GM21717 (cell line): ENCODE results near the gene ARMH2.

Experiments used
- ATAC-seq: cut with Tn5 transposase; IDR thresholded peaks from one replicate; pipeline ENCODE4 v1.9.1; 2021; ENCODE audit warnings: mild to moderate bottlenecking, moderate library complexity; ENCODE audit not compliant: unreplicated experiment

ARMH2 gene

DNA sequence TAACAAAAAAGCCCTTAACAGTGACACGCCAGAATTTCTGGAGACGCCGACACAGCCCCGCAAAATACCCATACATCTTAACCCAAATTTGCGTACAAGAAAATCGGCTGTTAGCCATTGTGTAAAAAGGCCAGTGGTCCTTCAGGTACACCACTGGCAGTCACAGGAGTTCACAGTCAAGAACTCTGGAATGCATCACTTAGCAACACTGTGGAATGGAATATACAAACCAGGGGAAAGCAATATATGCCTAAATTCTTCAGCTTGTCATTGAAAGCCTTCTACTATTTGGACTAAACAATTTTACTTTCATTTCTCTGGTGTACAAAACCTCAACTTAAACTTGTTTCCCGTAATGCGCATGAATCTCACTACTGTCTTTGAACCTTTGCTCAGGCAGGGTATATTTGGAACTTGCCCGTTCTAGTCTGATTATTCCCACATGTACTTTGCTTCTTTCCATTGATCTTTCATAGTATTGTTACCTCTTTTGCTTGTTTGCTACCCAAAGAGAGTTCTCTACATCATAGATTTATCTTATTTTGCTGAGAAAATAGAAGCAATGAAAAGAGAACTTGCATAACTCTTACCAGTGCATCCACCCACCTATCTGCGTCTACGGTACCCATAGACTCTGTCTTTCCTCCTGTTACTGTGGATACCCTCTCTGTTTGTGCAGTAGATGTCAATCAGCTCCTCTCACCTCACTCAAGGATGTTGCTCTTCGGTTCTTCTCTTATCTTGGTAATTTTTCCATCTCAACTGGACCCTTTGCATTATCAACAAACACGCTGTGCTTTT lies at the start of gene ARMH2:
ARMH2 (minus strand) TSS at position 178 of the 801 bp plus-strand sequence; CDS start at position 118, 60 bp downstream.
- no peak for ATAC-seq

DNA sequence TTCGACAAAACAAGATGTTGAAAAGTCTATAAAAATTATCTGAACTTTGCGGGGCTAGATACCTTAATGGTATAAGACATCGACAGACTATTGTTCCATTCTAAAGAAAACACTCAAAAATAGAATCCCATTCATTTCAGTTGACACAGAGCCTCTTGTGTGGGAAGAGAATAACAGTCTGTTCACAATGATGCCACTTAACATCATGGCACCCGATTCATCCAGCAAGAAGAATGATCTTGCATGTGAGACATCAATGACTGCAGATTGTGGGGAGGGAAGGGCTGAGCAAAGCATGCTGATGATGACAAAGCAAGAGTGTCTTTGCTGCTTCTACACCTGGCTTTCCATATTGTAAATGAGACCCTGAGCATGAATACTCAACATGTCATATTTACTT lies 49.7 kb upstream of the ARMH2 start:
- ATAC-seq: no peak

DNA sequence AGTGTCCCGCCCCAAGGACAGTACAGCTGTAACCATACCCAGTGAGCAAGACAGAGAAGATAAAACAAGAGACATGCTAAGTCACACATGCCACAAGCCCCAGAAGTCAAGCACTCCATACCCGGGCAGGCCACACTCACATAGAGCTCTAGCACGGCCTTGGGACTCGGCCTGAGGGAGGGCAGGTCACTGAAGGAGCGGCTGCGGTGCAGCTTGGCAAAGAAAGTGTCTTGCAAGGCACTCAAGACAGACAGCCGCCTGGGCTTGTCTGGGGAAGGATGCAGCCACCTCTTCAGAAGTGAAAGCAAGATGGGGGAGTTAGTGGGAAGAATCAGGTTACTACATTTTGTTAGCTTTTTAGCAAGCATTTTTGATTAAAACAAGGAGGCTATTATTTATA lies 48.7 kb upstream of the ARMH2 start:
- no peak for ATAC-seq

DNA sequence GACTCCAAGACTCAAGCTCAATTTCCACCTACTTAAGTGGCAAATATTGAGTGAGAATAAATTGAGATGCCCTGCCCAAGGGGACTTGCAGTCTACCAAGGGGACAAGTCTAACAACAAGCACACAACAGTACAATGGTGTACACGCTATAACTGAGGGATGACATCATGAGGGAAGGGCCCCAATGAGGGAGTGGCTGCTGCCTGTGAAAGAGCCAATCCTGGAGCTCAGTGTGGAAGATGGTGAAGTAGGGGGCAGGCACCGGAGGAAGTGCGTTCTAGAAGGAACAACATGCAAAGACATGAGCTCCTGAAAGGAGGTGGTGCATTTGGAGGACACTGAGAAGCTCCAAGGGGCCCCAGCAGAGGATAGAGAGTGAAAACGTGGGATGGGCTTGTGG lies 46.9 kb upstream of the ARMH2 start:
- no peak for ATAC-seq

DNA sequence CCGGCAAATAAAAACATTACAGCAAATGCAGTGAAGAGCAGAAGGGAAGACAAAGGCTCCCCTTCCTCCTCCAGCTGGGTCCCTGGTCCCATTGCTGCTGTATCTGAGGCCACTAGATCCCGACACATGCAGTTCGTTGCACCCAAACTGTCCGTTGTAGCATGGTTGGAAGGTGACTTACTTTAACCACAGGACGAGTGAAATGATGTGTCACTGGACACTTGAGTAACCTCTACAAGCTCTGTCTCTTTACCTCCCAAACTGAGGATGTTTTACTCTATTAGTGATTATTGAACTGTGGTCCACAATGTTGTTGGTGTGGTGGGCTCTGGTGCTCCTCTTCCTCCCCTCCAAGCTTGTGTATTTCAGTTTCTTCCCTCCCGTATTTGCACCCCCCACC lies 46.2 kb upstream of the ARMH2 start:
- no peak for ATAC-seq

DNA sequence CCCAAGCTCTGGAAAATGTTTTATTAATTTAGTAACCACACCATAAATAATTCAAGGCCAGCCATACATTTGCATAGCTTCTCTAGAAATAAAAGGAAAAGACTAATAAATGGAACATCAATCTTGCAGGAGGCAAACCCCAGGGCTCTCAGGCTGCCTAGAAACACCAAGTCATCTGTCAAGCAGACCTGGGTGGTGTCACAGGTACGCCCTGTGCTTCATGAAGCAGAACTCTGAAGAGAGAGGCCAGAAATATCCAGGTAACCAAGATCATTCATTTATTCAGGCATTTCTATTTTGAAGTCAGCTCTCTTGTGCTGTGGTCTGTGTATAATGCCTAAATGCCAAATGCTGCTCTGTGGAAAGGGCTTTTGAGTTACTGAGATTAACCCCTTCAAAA lies 45.3 kb upstream of the ARMH2 start:
- ATAC-seq: no peak

DNA sequence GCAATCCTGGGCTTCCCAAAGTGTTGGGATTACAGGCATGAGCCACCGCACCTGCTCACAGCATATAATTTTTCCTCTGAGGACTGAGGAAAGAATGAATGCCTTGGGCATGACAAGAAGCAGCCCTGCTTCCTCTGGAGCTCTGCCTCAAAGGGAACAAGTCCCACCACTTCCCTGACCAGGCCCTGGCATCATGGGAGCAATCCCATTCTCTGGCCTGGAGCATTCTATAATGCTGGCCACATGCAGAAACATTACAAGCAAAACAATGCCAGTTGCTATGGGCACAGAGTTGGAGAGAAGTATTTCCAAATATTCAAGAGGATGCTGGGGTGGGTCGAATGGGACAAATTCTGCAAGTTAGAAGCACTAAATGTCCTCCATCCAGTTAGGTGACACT lies 41.5 kb upstream of the ARMH2 start:
- no peak for ATAC-seq

DNA sequence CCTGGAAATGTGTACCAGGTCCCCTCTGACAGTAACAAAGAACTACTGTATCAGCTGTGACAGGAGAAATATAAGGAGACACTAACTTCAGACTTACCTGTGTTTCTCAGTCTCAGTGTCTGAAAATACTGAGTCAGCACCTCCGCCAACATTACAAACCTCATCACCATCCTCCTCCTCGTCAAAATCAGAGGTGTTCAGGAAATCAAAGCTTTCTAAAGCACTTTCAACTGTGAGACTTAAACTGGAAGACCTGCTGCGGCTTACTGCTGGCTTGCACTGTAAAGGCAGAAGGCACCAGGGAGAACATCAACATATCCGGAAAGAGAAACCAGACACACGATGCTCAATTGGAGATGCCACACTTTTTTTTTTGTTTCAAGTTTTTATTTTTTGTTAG lies 40.3 kb upstream of the ARMH2 start:
- no peak for ATAC-seq

DNA sequence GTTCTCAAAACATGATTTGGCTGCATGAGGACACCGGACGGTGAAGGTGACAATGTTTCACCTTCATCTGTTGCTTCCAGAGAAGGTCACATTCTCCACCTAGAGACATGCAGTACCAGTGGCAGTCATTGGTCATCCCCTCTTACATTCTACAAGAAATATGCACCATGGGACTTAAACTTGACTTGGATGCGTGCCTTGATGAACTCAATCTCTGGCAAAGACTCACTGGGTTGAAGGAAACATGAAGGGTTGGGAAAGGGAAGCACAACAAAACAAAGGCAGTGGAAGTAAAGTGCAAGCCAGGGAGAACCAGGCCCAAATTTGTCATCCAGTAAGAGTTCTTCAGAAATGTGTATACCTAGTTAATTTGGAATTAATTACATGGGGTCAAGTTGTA lies 39.4 kb upstream of the ARMH2 start:
- ATAC-seq: no peak

DNA sequence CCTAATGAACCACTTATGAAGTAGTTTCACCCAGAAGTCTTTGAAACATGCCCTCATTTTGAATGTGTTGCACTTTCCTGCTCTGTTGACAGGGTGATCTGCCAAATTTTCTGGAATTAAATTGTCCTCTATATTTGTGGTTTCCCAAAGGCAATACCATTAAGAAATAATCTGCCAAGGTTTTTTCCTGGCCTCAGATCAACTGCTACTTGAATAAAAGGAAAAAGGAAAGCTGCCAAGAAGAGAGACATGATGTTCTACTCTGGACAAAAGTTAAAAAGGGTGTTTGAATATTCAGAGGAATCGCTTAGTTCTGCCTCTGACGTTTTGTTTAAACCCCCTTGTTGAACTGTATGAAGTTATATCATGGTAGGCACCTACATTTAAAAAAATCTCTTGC lies 37.4 kb upstream of the ARMH2 start:
- no peak for ATAC-seq

DNA sequence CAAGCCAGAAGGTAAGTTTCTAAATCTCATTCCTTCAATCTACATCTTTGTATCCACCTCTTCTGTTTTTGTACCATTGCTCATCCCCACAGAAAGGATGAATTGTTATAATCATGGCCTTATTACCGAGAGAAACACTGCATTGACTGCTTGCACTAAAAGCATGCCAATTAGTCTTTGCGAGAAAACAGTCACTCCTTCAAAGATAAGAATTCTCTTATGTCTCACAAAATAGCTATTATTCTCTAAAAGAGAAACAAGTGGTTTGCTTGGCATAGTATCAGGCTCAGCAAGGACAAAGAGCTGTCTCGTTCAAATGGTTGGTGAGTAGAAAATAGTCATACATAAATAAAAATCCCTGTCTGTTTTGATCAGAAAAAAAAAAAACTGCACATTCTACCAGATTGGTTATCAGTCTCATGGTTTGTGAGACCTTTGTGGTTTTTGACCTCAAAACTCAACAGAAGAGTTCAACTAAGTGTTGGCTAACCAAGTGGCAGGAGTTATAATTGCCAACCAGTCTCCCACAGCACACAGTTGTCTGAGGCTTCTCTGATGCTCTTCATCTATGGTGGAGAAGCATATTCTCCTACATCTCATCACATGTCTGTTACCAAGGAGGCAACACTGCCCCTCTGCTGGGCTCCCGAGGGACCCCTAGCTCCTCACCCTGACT lies 35.1 kb upstream of the ARMH2 start:
- no peak for ATAC-seq

DNA sequence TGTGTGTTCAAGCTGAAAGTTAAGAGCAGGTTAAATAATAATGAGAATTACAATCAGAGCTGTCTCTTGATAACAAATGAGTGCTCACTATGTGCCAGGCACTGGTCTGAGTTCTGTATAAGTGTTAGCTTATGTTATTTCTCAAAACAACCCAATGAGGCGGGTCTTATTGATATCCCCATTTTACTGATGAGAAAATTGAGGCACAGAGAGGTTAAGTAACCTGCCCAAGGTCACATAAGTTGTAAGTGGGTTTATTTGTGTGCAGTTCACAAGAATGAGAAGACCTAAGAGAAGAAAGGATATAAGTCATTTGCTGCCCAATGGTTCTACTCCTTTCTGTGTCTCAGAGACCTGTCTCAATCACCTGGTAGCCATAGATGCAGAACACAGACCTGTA lies 34.1 kb upstream of the ARMH2 start:
- no peak for ATAC-seq

DNA sequence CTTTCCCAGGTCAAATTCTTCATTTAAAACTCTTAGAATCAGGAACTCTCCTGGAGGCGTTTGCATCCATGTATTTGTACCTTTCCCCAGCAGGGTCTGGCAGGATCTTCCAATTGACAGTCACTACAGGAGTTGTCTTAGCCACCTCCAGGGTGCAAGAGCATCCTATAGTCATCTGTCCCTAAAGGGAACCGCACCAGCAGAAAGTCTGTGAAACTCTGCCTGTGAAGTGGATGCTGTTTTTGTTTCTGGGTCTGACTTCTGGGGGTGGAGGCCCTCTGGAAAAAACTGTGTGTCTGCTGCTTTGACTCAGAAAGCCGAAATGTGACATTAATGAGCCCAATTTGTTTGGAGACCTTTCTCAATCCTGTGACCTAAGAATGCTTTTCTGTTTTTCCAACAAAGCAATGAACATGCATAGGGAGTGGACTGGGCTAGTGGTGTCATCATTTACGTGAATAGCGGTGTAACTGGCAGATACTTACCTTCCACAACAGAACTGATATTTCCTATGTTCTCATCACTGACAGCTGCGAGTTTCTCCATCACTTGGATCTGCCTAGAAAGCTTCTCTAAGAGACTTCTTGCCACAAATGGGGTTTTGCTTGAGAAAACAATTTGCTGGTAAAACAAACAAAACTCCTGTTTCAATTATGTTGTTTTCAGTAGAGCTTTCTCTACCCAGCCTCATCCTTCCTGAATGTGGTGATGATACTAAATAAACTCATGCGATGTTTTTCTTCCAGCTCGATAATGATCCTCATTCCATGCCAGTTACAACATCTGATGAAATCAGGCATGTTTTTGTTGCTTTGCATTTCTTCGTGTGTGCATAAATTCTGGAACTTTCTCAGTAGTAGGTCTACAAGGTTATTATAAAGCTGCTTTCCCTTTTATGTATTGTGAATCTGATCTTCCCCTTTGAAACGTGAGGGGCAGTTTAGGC lies 33.3 kb upstream of the ARMH2 start:
- ATAC-seq: no peak

DNA sequence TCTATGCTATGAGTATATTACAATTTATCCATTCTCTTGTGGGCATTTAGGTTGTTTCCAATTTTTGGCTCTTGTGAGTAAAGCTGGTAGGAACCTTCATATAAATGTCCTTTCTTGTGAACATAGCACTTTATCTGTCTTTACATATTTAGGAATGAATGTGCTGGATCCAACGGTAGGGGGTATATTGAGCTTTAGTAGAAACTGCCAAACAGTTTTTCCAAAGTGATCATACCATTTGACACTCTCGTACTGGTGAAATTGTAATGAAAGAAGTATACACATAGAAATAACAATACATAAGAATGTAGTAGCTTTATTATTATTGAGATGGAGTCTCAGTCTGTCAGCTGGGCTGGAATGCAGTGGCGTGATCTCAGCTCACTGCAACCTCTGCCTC lies 30.9 kb upstream of the ARMH2 start:
- no peak for ATAC-seq

DNA sequence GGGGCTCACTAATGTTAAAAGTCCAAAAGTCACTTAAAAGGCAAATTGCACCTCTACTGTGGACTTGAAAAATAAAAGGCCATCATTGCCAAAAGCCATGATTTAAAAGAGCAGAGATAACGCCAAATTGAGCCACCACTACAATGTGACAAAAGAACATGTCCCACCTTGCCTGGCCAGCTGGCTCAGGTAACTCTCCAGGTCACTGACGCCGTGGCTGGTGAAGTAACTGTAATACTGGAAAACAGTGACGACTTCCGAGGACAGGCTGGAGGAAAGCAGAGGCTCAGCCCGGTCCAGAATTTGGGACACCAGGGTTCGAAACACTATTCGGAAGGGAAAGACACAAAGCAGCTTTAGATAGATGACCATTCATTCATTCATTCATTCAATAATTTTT lies 29.3 kb upstream of the ARMH2 start:
- ATAC-seq: no peak

DNA sequence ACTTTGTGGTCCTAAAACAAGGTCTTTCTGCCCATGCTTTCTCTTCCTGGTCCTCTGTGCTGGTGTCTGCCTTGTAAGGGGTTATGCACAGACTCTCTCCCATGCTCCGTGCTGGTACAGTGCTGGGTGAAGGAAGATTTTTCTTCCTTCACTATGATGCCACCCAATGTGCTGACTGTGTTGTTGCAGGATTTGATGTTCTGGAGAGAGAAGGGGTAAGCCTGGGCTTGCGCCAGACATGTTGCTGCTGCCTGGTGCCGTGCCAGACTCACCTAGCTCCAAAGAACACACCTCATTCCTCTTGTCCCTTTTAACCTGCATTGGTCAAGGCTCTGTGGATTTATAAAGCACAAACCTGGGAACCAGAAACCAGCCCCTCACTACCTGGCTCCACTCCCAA lies 28.4 kb upstream of the ARMH2 start:
- no peak for ATAC-seq

DNA sequence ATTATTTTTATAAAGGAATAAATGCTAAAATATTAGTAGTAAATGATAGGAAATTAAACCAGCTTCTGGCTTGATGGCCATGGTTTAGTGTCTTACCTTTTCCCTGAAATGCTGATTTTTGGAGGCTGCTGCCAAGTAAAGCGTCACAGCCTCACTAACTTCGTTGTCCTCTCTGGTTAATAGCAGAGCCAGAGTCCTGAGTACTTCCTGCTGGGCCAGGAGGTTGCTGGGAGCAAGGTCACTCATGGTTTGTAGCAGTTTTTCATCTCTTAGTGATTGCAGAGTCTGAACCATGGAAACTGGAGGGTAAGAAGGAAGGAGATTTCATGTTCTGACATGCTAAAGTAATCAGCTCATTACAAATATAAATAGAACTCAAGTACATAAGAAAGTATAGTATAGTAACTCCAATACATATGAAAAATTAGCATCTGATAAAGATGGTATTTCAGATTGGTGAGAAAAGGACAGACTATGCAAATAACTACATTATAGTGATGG lies 26.5 kb upstream of the ARMH2 start:
- ATAC-seq: no peak

DNA sequence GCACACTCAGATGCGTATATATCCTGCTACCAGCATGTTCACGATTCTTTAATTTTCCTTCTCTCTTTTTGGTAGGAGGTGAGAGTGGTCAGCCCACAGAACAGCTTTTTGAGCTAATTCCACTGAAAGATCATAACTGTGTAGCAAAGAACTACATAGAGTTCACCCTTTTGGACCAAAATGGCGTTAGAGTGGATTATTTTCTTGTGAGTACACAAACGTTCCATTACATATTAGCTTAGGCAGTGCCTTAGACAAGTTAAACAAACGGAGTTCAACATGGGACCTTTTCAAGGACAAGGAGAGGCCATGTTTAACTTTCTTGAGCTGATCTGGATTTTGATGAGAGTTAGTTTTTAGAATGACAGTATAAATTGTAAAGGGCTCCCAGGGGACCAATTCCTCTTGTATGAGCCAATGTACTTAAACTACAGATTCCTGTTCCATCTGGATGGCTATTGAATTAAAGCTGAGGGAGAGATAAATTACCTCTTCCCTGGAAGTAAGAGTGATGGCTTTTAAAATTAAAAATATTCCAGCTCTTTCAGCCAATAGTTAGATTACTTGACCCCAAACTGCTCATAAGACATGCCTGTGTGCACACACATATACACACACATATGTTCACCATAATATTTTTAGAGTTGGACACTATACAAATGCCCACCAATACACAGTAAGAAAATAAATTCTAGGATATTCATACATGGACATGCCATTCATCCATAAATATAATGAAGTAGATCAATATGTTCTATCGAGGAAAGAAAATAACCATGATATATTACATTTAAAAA lies 25.6 kb upstream of the ARMH2 start:
- ATAC-seq: no peak

DNA sequence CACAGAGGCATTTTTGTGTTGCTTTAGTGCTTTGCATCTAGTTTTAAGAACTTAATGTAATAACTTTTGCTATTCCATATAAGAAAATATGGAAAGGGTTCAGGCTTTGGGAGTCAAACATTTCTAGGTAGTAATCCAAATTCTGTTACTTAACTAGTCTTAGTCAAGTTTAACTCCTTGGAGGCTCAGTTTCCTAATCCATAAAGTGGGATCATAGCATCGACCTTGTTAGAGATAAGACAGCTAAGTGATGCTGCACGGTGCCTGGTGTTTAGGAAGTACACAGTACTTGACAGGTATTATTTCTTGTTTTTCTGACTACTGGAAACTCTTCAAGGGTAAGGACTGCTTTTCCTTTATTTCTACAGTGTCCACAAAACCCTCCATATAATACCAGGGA lies 24.5 kb upstream of the ARMH2 start:
- ATAC-seq: no peak

DNA sequence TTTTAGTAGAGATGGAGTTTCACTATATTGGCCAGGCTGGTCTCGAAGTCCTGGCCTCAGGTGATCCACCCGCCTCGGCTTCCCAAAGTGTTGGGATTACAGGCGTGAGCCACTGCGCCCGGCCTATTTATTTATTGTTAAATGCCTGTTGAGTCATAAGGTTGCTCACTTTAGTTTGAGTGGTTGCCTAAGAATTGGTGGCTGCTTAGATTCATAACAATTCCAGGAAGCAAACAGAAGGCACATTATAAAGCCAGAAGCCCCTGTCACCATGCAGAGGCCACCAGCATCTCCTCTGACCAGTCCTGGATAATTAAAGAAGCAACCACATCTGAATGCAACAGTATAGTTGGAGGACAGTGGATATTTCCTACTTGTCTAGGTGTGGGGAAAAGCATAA lies 24.0 kb upstream of the ARMH2 start:
- no peak for ATAC-seq
